ENCODE data around the gene ZNF575. TPM values are rescaled to one million over a fixed set of nuclear protein-coding genes. Genes with fewer than 3 reads are reported as not detected.
"Not testable (repeated sequence)": the region's sequence is repeated elsewhere in the genome, so short reads cannot be mapped to it uniquely, and the experiment has no call there.

Gene ZNF575
- total RNA-seq, 2 experiments from 2014 or later = 2.0 TPM; not detected in 1

- Histone ChIP-seq H3K4me1 (ENCODE audit: insufficient read depth, low read length, poor library complexity, severe bottlenecking) (no peaks in the 10 kb centered on the region), H4K20me1 (ENCODE audit: insufficient read depth, low read length) (no peaks in the 10 kb centered on the region), H3K27ac (ENCODE audit: low read depth, low read length, poor library complexity, severe bottlenecking) (no peak overlapping the region), H3K9me3 (ENCODE audit: low read length) (no peaks in the 10 kb centered on the region), H3K9me2 (ENCODE audit: insufficient read depth, low read length) (no peaks in the 10 kb centered on the region), H2AFZ (ENCODE audit: low read length) (no peak overlapping the region), H3K4me3 (ENCODE audit: low read depth, low read length, poor library complexity, severe bottlenecking) (no peak overlapping the region), H3K79me2 (ENCODE audit: insufficient read depth, low read depth, low read length) (no peaks in the 10 kb centered on the region), H3K4me2 (ENCODE audit: low read length) (no peak overlapping the region), H3K36me3 (ENCODE audit: insufficient read depth, low read length) (peaks cover 49% of the 10 kb centered on the region)
- BruUV-seq (replicated peaks) = no TSS peak
- intact Hi-C loops (cut with micrococcal nuclease; ENCODE audit: unreplicated experiment) = no loop called here
- TF ChIP-seq CTCF (conservative IDR thresholded peaks at IDR 0.05; ENCODE audit: low read length) (no peak), EZH2phosphoT487 (IDR thresholded peaks at IDR 0.05; ENCODE audit: borderline replicate concordance, low read depth, low read length) (no peak)
- no peak for DNase-seq (ENCODE audit: low spot score)
- CTCF ChIA-PET (ENCODE audit: unreplicated experiment) = interaction anchor here (0.7 kb wide), 1 partner anchor 13 kb away, joined by 3 read pairs; no protein-coding TSS in a partner anchor
- POLR2A ChIA-PET = no interaction called here
These were observed 13.6 kb downstream of the ZNF575 start for GRCh38 chr19:43546581-43546980.

- CTCF ChIA-PET (ENCODE audit: unreplicated experiment); H3K9me2 ChIP-seq (ENCODE audit: insufficient read depth, low read length); H3K4me1 ChIP-seq (ENCODE audit: insufficient read depth, low read length, poor library complexity, severe bottlenecking); H3K9me3 ChIP-seq (ENCODE audit: low read length); H3K79me2 ChIP-seq (ENCODE audit: insufficient read depth, low read depth, low read length); intact Hi-C loops (cut with micrococcal nuclease; ENCODE audit: unreplicated experiment); H4K20me1 ChIP-seq (ENCODE audit: insufficient read depth, low read length); DNase-seq (ENCODE audit: low spot score); H3K27ac ChIP-seq (ENCODE audit: low read depth, low read length, poor library complexity, severe bottlenecking); H3K4me2 ChIP-seq (ENCODE audit: low read length); BruUV-seq (replicated peaks); POLR2A ChIA-PET; H2AFZ ChIP-seq (ENCODE audit: low read length); H3K4me3 ChIP-seq (ENCODE audit: low read depth, low read length, poor library complexity, severe bottlenecking): not testable (repeated sequence)
- peaks cover 45% of the 10 kb centered on the region for H3K36me3 ChIP-seq (ENCODE audit: insufficient read depth, low read length)
These were observed 14.9 kb downstream of the ZNF575 start for GRCh38 chr19:43547926-43548325.

- intact Hi-C loops (cut with micrococcal nuclease; ENCODE audit: unreplicated experiment) = no loop called here
- no peaks in the 10 kb centered on the region for H3K79me2 ChIP-seq (ENCODE audit: insufficient read depth, low read depth, low read length)
- no peak for TF ChIP-seq EZH2phosphoT487 (IDR thresholded peaks at IDR 0.05; ENCODE audit: borderline replicate concordance, low read depth, low read length)
- no peak for TF ChIP-seq CTCF (conservative IDR thresholded peaks at IDR 0.05; ENCODE audit: low read length)
- ChIA-PET CTCF (ENCODE audit: unreplicated experiment) (no interaction called here), POLR2A (interaction anchor here (0.5 kb wide), 1 partner anchor 21 kb away, joined by 3 read pairs; no protein-coding TSS in a partner anchor)
- no peak overlapping the region for H3K27ac ChIP-seq (ENCODE audit: low read depth, low read length, poor library complexity, severe bottlenecking)
- peaks cover 43% of the 10 kb centered on the region for H3K36me3 ChIP-seq (ENCODE audit: insufficient read depth, low read length)
- H2AFZ ChIP-seq (ENCODE audit: low read length) = no peak overlapping the region
- BruUV-seq (replicated peaks) = no TSS peak
- H3K9me3 ChIP-seq (ENCODE audit: low read length) = no peaks in the 10 kb centered on the region
- no peaks in the 10 kb centered on the region for H3K9me2 ChIP-seq (ENCODE audit: insufficient read depth, low read length)
- H4K20me1 ChIP-seq (ENCODE audit: insufficient read depth, low read length) = no peaks in the 10 kb centered on the region
- H3K4me1 ChIP-seq (ENCODE audit: insufficient read depth, low read length, poor library complexity, severe bottlenecking) = no peaks in the 10 kb centered on the region
- H3K4me2 ChIP-seq (ENCODE audit: low read length) = no peak overlapping the region
- no peak for DNase-seq (ENCODE audit: low spot score)
- H3K4me3 ChIP-seq (ENCODE audit: low read depth, low read length, poor library complexity, severe bottlenecking) = no peak overlapping the region
These were observed 15.7 kb downstream of the ZNF575 start for GRCh38 chr19:43548706-43549105.

Data from OCI-LY7 (cell line).